ENCODE measurements around the gene GPR83.

GRCh38 chr11:94405062-94405833, 4.0 kb upstream of the GPR83 start:
- TF ChIP-seq CTCF (IDR thresholded peaks at IDR 0.05) (no peak), POLR2A (IDR thresholded peaks at IDR 0.05) (no peak)
